Astrocyte of the spinal cord (primary cell): Measurements from ENCODE around the gene YIPF2.

Source experiments
- DNase-seq: peaks from one replicate; pipeline ENCODE4 v3.0.0; 2011; ENCODE audit warnings: low read depth, low spot score
- H3K4me3 ChIP-seq: 2 replicates; pipeline ENCODE4 v1.5.1; 2011; ENCODE audit warnings: low read depth, mild to moderate bottlenecking, low read length, moderate library complexity
- in situ Hi-C: cut with HindIII; loops from 2 replicates; pipeline ENCODE4 v1.10.0; 2017; ENCODE audit warnings: low sequenced_read_pairs
- TF ChIP-seq, protein P1 (sequence below): IDR thresholded peaks from 2 replicates; pipeline ENCODE4 v1.5.1; 2012; ENCODE audit warnings: low read depth, mild to moderate bottlenecking, low read length, inconsistent platforms

The YIPF2 gene

DNA sequence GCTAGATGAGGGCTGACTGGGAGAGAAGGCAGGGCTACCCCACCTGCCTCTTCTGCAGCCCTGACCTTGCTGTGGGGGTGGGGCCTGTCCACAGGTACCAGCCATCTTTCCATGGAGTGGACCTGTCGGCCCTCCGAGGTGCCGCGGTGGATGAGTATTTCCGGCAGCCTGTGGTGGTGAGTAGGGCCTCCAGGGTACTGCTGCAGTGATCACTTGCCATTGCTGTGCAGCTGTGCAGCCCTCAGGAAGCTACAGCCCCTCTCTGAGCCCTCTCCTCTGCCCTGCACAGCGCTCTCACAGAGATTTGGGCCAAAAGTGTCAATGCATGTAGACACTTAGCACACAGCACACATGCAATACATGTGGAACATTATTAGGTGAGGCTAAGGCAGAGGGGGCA lies 11.8 kb downstream of the YIPF2 start:
- DNase-seq = no peak
- TF ChIP-seq, protein P1, sequence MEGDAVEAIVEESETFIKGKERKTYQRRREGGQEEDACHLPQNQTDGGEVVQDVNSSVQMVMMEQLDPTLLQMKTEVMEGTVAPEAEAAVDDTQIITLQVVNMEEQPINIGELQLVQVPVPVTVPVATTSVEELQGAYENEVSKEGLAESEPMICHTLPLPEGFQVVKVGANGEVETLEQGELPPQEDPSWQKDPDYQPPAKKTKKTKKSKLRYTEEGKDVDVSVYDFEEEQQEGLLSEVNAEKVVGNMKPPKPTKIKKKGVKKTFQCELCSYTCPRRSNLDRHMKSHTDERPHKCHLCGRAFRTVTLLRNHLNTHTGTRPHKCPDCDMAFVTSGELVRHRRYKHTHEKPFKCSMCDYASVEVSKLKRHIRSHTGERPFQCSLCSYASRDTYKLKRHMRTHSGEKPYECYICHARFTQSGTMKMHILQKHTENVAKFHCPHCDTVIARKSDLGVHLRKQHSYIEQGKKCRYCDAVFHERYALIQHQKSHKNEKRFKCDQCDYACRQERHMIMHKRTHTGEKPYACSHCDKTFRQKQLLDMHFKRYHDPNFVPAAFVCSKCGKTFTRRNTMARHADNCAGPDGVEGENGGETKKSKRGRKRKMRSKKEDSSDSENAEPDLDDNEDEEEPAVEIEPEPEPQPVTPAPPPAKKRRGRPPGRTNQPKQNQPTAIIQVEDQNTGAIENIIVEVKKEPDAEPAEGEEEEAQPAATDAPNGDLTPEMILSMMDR = no peak
- H3K4me3 ChIP-seq = no peak overlapping the region
- in situ Hi-C loops = no loop called here

DNA sequence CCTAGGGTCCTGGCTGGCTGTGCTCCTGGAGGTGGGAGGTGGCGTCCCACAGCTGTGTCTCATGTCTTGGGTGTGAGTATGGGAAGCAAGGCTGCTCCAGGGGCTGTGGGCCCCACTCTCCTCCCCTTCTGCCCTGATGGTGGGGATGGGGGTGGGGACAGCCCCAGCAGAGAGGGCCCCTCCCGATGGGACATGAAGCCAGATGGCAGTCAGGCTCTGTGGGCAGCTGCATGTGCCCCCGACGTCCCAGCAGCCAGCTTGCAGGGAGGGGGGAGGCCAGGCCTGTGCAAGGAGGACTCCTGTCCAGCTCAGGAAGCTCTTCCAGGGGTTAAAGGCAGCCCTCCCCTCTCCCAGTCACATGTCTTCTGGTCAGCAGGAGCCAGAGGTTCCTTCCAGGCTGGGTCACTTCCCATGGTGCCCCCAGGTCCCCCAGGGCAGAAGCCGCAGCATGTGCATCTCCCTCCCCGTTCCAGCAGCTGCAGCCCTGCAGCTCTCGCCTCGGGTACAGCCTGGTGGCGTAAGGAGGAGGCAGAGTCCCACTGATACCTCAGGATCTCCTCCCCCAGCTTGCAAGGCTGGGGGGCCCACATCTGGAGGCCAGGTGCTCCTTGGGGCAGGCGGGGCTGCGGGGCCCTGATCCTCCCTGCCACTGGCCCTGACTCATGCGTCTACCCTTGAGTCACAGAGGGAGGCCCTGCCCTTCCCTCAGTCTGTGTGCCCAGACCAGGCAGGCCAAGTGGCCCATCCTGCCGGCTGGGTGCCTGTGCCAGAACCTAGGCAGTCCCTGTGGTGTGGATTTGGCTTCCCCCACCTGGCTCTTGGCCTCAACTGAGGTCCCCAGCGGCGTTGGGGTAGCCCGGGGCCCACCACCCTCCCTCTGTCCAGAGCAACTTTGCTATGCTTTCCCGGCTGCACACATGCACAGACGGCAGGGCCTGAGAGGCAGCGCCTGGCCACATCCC lies 13.0 kb downstream of the YIPF2 start:
- TF ChIP-seq, protein P1 = no peak
- no peak overlapping the region for H3K4me3 ChIP-seq
- DNase-seq = peak; percentile 74
- in situ Hi-C loops = no loop called here

- in situ Hi-C loops = no loop called here
- no peak for DNase-seq
- TF ChIP-seq, protein P1 = no peak
- no peak overlapping the region for H3K4me3 ChIP-seq
Observed at GRCh38 chr19:10913716-10914340, 14.6 kb downstream of the YIPF2 start.

DNA sequence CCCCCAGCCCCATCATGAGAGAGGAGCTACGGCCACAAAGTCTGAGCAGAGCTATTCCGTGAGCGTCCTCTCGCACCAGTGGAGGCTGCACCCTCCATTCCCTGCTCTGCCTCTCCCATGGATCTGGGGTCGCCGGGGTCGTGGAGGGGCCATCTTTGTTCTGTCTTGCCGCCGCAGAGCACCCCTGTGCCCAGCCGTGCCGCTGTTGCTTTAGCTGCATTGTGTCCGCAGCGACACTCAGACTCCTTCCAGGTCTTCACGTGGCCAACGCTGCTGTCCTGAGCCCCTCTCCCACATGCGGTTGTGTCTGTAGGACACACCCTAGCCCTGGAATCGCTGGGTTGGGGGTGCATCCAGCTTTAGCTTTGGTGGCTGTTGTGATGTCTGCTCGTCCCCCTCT lies 15.8 kb downstream of the YIPF2 start:
- TF ChIP-seq, protein P1 = no peak
- no peak overlapping the region for H3K4me3 ChIP-seq
- no peak for DNase-seq
- in situ Hi-C loops = no loop called here

DNA sequence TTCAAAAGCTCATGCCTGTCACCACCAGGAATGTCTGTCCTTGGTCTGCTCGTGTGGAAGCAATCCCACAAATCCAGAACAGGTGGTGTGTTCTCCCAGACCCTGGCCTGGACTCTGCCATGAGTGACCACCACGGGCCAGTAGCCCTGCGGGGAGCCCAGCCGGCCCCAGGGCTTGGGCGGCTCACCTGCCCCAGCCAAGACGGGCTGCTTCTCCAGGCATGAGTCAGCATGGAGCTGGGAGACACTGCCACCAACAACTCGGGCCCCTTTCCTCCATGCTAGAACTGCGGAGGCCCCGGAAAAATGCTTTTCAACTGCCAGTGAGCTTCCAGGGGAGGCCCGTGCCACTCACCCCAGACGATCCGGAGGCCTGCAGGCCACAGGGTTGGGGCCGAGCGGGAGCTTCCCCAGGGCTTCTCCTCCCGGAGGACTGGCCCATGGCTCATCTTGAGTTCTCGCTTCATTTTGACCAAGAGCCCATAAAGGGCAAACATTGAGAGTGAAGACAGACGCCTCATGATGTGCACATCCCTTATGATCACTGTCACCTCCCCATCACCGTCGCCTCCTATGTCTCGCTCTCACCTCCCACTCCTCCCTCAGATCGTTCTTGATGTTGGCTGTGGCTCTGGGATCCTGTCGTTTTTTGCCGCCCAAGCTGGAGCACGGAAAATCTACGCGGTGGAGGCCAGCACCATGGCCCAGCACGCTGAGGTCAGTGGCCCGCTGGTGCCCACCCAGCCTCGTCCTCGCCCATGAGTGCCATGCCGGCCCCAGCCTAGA lies 16.7 kb downstream of the YIPF2 start:
- TF ChIP-seq, protein P1 = no peak
- in situ Hi-C loops = no loop called here
- DNase-seq = no peak
- no peak overlapping the region for H3K4me3 ChIP-seq

- H3K4me3 ChIP-seq = no peak overlapping the region
- DNase-seq = no peak
- in situ Hi-C loops = no loop called here
- TF ChIP-seq, protein P1 = no peak
Observed at GRCh38 chr19:10908380-10908960, 20.0 kb downstream of the YIPF2 start.
